Activated CD8-positive, alpha-beta T cell treated with anti-CD3 and anti-CD28 coated beads, Interleukin-2, amount 10 ng/mL, durations not matched to agents 7 days and 5 days (primary cell): ENCODE data around the gene DACT2. TPM values are rescaled to one million over a fixed set of nuclear protein-coding genes. Genes with fewer than 3 reads are reported as not detected.
"Not testable (repeated sequence)": the region's sequence is repeated elsewhere in the genome, so short reads cannot be mapped to it uniquely, and the experiment has no call there.

Experiments used
- ATAC-seq: fragments of 150-1000 bp; cut with Tn5 transposase; one replicate; pipeline ENCODE4 v1.10.0; 2021; ENCODE audit warnings: moderate library complexity
- CTCF ChIA-PET: fragments of 350-600 bp; sonication (Branson Sonifier 250); formaldehyde crosslinking; loops from one replicate; lab custom pipeline; 2021; ENCODE audit warnings: antibody characterized with exemption; lab: Charles Lee
- POLR2A ChIA-PET: fragments of 350-600 bp; sonication (Branson Sonifier 250); formaldehyde crosslinking; loops from one replicate; lab custom pipeline; 2021; ENCODE audit warnings: antibody characterized with exemption; lab: Charles Lee
- DNase-seq: peaks from one replicate; pipeline ENCODE4 v3.0.0-alpha.2; 2020
- H3K27ac Mint-ChIP-seq: one replicate; pipeline ENCODE4 v1.8.0; 2021; ENCODE audit warnings: mild to moderate bottlenecking, mixed read lengths
- H3K27me3 Mint-ChIP-seq: one replicate; pipeline ENCODE4 v1.8.0; 2021; ENCODE audit warnings: low read depth, mixed read lengths
- H3K36me3 Mint-ChIP-seq: one replicate; pipeline ENCODE4 v1.8.0; 2021; ENCODE audit warnings: low read depth, mixed read lengths
- H3K4me1 Mint-ChIP-seq: one replicate; pipeline ENCODE4 v1.8.0; 2021; ENCODE audit warnings: low read depth, mixed read lengths
- H3K4me3 Mint-ChIP-seq: one replicate; pipeline ENCODE4 v1.8.0; 2021; ENCODE audit warnings: mild to moderate bottlenecking, mixed read lengths
- H3K9me3 Mint-ChIP-seq: one replicate; pipeline ENCODE4 v1.8.0; 2022; ENCODE audit warnings: mixed read lengths; ENCODE audit not compliant: insufficient read depth
- total RNA-seq, 2 experiments: library from RNA; stranded (reverse); gene quantifications; one replicate each; pipeline ENCODE4 v1.2.3, GENCODE V29; 2021

Gene DACT2
- total RNA-seq, 2 experiments from 2014 or later: not detected

- no peaks in the 10 kb centered on the region for H3K4me1 Mint-ChIP-seq
- H3K36me3 Mint-ChIP-seq: no peaks in the 10 kb centered on the region
- H3K27me3 Mint-ChIP-seq: no peaks in the 10 kb centered on the region
- no peak overlapping the region for H3K27ac Mint-ChIP-seq
- POLR2A ChIA-PET: no interaction called here
- no peak for ATAC-seq
- no peak overlapping the region for H3K4me3 Mint-ChIP-seq
- CTCF ChIA-PET: no interaction called here
- DNase-seq: no peak
- peaks cover 7% of the 10 kb centered on the region for H3K9me3 Mint-ChIP-seq
These were observed 42.9 kb upstream of the DACT2 start for GRCh38 chr6:168362276-168362990.

DNA sequence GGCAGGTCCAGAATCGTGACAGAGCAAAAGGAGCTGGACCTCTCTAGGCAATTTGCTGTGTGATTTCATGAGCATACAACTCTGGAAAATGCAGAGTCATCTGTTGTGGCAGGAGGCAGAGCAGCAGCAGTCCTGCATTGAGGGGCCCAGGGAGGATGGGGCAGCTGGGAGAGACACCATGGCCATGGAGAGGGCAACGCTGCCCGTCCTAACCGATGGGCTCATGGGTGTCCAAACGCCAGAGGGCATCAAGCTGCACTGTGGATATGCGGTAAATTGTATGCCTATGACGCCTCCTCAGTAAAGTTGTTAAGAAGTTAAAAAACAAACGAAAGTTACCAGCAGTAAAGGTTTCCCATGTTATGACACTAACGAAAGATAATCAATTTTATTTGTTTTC lies 42.2 kb upstream of the DACT2 start:
- Mint-ChIP-seq H3K27ac (no peak overlapping the region), H3K4me1 (no peaks in the 10 kb centered on the region), H3K36me3 (no peaks in the 10 kb centered on the region), H3K27me3 (no peaks in the 10 kb centered on the region), H3K4me3 (no peak overlapping the region), H3K9me3 (peaks cover 7% of the 10 kb centered on the region)
- CTCF ChIA-PET: no interaction called here
- POLR2A ChIA-PET: no interaction called here
- DNase-seq (no peak), ATAC-seq (no peak)

GRCh38 chr6:168359794-168360193 lies 40.2 kb upstream of the DACT2 start:
- CTCF ChIA-PET: no interaction called here
- POLR2A ChIA-PET: no interaction called here
- DNase-seq: no peak
- Mint-ChIP-seq H3K36me3 (no peaks in the 10 kb centered on the region), H3K27me3 (no peaks in the 10 kb centered on the region), H3K27ac (no peak overlapping the region), H3K4me3 (no peak overlapping the region), H3K9me3 (peaks cover 7% of the 10 kb centered on the region), H3K4me1 (no peaks in the 10 kb centered on the region)
- no peak for ATAC-seq

DNA sequence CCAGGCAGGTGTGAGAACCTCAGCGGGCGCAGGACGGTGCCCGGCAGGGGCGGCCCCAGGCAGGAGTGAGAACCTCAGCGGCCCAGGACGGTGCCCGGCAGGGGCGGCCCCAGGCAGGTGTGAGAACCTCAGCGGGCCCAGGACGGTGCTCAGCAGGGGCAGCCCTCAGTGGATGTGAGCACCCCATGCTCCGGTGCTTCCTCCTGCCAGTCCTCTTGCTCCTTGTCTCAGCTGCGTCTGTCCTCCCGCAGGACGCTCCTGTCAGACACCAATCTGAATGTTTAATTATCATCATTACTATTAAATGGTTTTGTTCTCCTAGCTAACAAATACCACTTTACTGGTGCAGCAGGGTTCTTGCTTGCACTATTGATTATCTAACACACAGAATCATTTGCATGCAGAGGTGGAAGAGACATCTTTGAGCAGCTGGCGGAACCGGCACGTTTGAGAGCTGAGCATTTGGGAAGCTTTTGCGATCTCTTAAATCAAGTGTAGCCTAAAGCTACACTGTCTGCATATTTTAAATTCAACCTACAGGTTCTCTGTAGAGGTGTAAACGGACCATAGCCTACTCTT lies 39.4 kb upstream of the DACT2 start:
- H3K36me3 Mint-ChIP-seq: no peaks in the 10 kb centered on the region
- no peak for ATAC-seq
- CTCF ChIA-PET: no interaction called here

GRCh38 chr6:168356872-168357271 lies 37.3 kb upstream of the DACT2 start:
- H3K4me3 Mint-ChIP-seq, POLR2A ChIA-PET, H3K4me1 Mint-ChIP-seq, H3K36me3 Mint-ChIP-seq, DNase-seq, CTCF ChIA-PET, H3K27ac Mint-ChIP-seq, H3K9me3 Mint-ChIP-seq, ATAC-seq, H3K27me3 Mint-ChIP-seq: not testable (repeated sequence)

More for the DNA sequence above, 39.4 kb upstream of the DACT2 start:
- no peaks in the 10 kb centered on the region for H3K27me3 Mint-ChIP-seq
- no peak overlapping the region for H3K4me3 Mint-ChIP-seq
- H3K4me1 Mint-ChIP-seq: no peaks in the 10 kb centered on the region
- DNase-seq: no peak
- H3K27ac Mint-ChIP-seq: no peak overlapping the region
- POLR2A ChIA-PET: no interaction called here
- peaks cover 7% of the 10 kb centered on the region for H3K9me3 Mint-ChIP-seq

- ChIA-PET CTCF (no interaction called here), POLR2A (no interaction called here)
- DNase-seq: peak; percentile 21
- Mint-ChIP-seq H3K4me3 (no peak overlapping the region), H3K4me1 (no peaks in the 10 kb centered on the region), H3K27me3 (no peaks in the 10 kb centered on the region), H3K27ac (no peak overlapping the region), H3K36me3 (no peaks in the 10 kb centered on the region), H3K9me3 (no peaks in the 10 kb centered on the region)
- ATAC-seq: no peak
These were observed 36.3 kb upstream of the DACT2 start for GRCh38 chr6:168355716-168356522.

GRCh38 chr6:168354338-168354737 lies 34.8 kb upstream of the DACT2 start:
- no peak for ATAC-seq
- H3K9me3 Mint-ChIP-seq: no peaks in the 10 kb centered on the region
- POLR2A ChIA-PET: no interaction called here
- no peak overlapping the region for H3K27ac Mint-ChIP-seq
- H3K36me3 Mint-ChIP-seq: no peaks in the 10 kb centered on the region
- DNase-seq: no peak
- CTCF ChIA-PET: no interaction called here
- H3K27me3 Mint-ChIP-seq: peaks cover 4% of the 10 kb centered on the region
- no peak overlapping the region for H3K4me3 Mint-ChIP-seq
- H3K4me1 Mint-ChIP-seq: no peaks in the 10 kb centered on the region

- H3K4me1 Mint-ChIP-seq: no peaks in the 10 kb centered on the region
- H3K4me3 Mint-ChIP-seq: no peak overlapping the region
- ChIA-PET CTCF (no interaction called here), POLR2A (no interaction called here)
- H3K27me3 Mint-ChIP-seq: peaks cover 4% of the 10 kb centered on the region
- no peaks in the 10 kb centered on the region for H3K36me3 Mint-ChIP-seq
- H3K9me3 Mint-ChIP-seq: no peaks in the 10 kb centered on the region
- H3K27ac Mint-ChIP-seq: no peak overlapping the region
- DNase-seq: no peak
- ATAC-seq: no peak
These were observed 33.5 kb upstream of the DACT2 start for GRCh38 chr6:168353041-168353440.

DNA sequence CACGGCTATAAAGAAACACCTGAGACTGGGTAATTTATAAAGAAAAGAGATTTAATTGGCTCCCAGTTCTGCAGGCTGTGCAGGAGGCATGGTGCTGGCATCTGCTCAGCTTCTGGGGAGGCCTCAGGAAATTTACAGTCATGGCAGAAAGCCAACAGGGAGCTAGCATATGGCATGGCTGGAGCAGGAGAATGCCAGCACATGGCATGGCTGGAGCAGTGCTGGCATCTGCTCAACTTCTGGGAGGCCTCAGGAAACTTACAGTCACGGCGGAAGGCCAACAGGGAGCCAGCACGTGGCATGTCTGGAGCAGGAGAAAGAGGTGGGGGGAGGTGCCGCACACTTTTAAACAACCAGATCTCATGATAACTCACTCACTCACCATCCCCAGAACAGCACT lies 32.5 kb upstream of the DACT2 start:
- DNase-seq: no peak
- ChIA-PET CTCF (no interaction called here), POLR2A (no interaction called here)
- ATAC-seq: no peak
- Mint-ChIP-seq H3K4me3 (no peak overlapping the region), H3K27me3 (peaks cover 4% of the 10 kb centered on the region), H3K4me1 (no peaks in the 10 kb centered on the region), H3K36me3 (no peaks in the 10 kb centered on the region), H3K27ac (no peak overlapping the region), H3K9me3 (no peaks in the 10 kb centered on the region)

- H3K36me3 Mint-ChIP-seq: no peaks in the 10 kb centered on the region
- CTCF ChIA-PET: no interaction called here
- no peaks in the 10 kb centered on the region for H3K9me3 Mint-ChIP-seq
- H3K4me3 Mint-ChIP-seq: no peak overlapping the region
- H3K27ac Mint-ChIP-seq: no peak overlapping the region
- DNase-seq (no peak), ATAC-seq (no peak)
- H3K27me3 Mint-ChIP-seq: peaks cover 4% of the 10 kb centered on the region
- no peaks in the 10 kb centered on the region for H3K4me1 Mint-ChIP-seq
- POLR2A ChIA-PET: no interaction called here
These were observed 30.2 kb upstream of the DACT2 start for GRCh38 chr6:168349718-168350210.

GRCh38 chr6:168348186-168348585 lies 28.6 kb upstream of the DACT2 start:
- POLR2A ChIA-PET: no interaction called here
- H3K36me3 Mint-ChIP-seq: no peaks in the 10 kb centered on the region
- peaks cover 4% of the 10 kb centered on the region for H3K27me3 Mint-ChIP-seq
- ATAC-seq: no peak
- no peaks in the 10 kb centered on the region for H3K4me1 Mint-ChIP-seq
- H3K27ac Mint-ChIP-seq: no peak overlapping the region
- H3K4me3 Mint-ChIP-seq: no peak overlapping the region
- H3K9me3 Mint-ChIP-seq: no peaks in the 10 kb centered on the region
- CTCF ChIA-PET: no interaction called here
- DNase-seq: no peak

DNA sequence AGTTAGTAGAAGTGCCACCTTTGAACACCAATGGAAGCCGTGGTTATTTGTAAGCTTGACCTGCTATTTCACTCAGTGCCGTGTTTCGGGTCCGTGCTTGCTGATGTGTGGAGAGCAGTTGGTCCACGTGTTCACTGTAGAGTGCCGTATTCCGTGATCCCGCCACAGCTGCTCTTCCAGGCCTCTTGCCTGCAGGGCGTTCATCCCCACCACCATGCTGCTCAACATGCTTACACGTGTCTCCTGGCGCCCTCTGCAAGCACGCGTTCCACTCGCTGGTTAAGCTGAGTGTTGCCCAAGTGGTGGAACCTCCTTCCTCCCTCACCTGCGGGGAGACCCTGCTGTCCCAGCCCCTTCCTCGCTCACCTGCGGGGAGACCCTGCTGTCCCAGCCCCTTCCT lies 28.0 kb upstream of the DACT2 start:
- Mint-ChIP-seq H3K4me1 (no peaks in the 10 kb centered on the region), H3K27me3 (peaks cover 4% of the 10 kb centered on the region), H3K9me3 (no peaks in the 10 kb centered on the region), H3K4me3 (no peak overlapping the region), H3K27ac (no peak overlapping the region), H3K36me3 (no peaks in the 10 kb centered on the region)
- ATAC-seq: no peak
- CTCF ChIA-PET: no interaction called here
- POLR2A ChIA-PET: no interaction called here
- no peak for DNase-seq
